ENCODE results near the gene TDRKH. TPM values are rescaled to one million over a fixed set of nuclear protein-coding genes. Genes with fewer than 3 reads are reported as not detected.

The TDRKH gene
- total and polyA plus RNA-seq, 2 donors (not counting 1 experiment from before 2014, with no cell fraction given) = 1.8 to 5.6 TPM

DNA sequence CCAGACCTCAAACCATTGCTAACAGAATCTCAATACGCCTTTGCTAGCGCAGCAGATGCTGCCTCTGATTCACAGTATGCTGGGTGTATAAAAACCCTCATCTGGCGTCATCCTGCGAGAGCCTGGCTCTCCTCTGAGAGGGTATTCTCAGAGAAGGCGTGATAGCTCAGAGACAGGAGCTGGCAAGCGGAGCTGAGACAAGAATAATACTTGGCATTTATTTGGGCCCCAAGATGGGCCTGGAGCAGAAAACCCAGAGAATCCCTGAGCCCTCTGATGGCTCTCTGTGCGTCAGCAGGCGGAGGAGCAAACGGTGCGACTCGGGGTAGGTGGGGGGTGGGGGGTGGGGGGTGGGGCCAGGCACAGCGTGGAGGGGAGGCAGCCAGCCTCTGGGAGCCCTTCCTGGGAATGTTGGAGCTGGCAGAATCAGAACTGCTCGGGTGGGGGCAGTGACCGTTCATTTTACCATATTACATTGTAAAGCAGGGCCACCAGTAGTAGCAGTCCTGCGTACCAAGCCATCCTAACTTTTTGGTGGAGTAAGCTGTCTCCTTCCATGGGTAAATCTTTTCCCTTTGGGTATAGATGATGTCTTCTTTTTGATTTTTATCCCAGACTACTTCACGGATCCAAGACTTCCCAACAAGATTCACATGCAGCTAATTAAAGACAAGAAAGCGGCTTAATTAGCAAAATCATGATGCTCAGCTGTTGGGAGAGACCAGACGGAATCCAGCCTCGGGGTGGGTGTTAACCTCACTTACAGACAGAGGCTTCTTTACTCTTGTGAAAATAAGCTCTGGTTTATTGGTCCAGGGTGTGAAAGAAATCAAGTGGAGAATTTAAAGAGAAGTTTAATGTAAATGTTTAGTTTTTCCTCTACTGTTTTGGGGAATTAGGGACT is 61.9 kb downstream of the TDRKH start:
- Histone ChIP-seq H3K4me3 (replicated peaks in 1 of 4; ENCODE audit: control extremely low read depth in 1 of 4, insufficient read depth in 1 of 4, low read depth in 3 of 4, low read length in 4 of 4) (peak overlapping the region in 1 of 4 experiments; percentile 12), H3K36me3 (ENCODE audit: control insufficient read depth, insufficient read depth, low read length) (no peaks in the 10 kb centered on the region), H3K27me3 (ENCODE audit: control insufficient read depth, insufficient read depth, low read length) (peaks cover 16% of the 10 kb centered on the region), H3K9ac (ENCODE audit: insufficient read depth, low read length) (no peak overlapping the region), H4K20me1 (ENCODE audit: control insufficient read depth, extremely low read depth, insufficient read depth, low read length) (no peaks in the 10 kb centered on the region), H3K4me2 (ENCODE audit: extremely low read depth, insufficient read depth, low read length) (peak overlapping the region; percentile 3), H2AFZ (ENCODE audit: low read length) (no peak overlapping the region), H3K4me1 (ENCODE audit: control insufficient read depth, extremely low read depth, insufficient read depth, low read length) (no peaks in the 10 kb centered on the region), H3K9me3 (ENCODE audit: control insufficient read depth, insufficient read depth, low read depth, low read length) (no peaks in the 10 kb centered on the region), H3K79me2 (ENCODE audit: control insufficient read depth, insufficient read depth, low read length) (no peaks in the 10 kb centered on the region), H3K27ac (ENCODE audit: insufficient read depth, low read length) (no peak overlapping the region)
- peak; percentile 54 to 71 for DNase-seq (ENCODE audit: low read depth in 2 of 2)
- no peak for TF ChIP-seq EZH2 (IDR thresholded peaks at IDR 0.05; ENCODE audit: low read length, missing control alignments)

DNA sequence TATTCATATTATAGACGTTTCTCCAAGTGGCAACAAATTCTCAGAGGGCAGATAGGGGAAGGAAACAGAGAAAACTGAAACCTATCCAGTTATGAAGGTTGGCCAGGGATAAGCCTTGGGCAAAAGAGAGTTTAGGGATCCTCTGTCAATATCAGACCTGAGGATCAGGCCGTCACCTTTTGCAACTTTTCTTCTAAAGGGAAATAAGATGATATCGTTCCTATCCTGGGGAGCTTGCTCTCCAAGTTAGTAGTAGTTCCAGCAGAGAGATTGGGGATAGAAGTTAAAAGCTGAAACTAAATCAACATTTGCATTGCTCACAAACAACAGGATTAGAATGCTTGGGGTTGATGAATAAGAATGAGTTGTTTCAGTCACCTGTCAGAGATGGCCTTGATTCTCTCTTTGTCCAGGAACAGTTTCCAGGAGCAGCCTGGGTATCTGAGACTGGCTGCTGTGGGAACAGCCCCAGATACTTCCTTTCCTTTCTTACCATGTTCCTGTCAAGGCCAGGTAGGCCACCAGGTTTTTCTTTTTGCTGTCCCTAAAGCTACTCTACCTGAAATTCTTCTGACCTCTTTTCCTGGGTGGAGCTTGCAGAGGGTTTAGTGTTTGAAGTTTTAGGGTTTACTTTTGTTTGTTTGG is 66.5 kb downstream of the TDRKH start:
- no peaks in the 10 kb centered on the region for H4K20me1 ChIP-seq (ENCODE audit: control insufficient read depth, extremely low read depth, insufficient read depth, low read length)
- no peak for DNase-seq (ENCODE audit: low read depth in 2 of 2)
- H3K4me1 ChIP-seq (ENCODE audit: control insufficient read depth, extremely low read depth, insufficient read depth, low read length) = no peaks in the 10 kb centered on the region
- H3K27me3 ChIP-seq (ENCODE audit: control insufficient read depth, insufficient read depth, low read length) = peaks cover 23% of the 10 kb centered on the region
- no peak overlapping the region for H3K4me3 ChIP-seq (replicated peaks in 1 of 4; ENCODE audit: control extremely low read depth in 1 of 4, insufficient read depth in 1 of 4, low read depth in 3 of 4, low read length in 4 of 4)
- TF ChIP-seq CTCF (conservative IDR thresholded peaks at IDR 0.05 in 1 of 2, IDR thresholded peaks at IDR 0.05 in 1 of 2; ENCODE audit: low read depth in 1 of 2, low read length in 2 of 2) = no peak
- peak; percentile 28 for TF ChIP-seq EZH2 (IDR thresholded peaks at IDR 0.05; ENCODE audit: low read length, missing control alignments)
- no peak overlapping the region for H2AFZ ChIP-seq (ENCODE audit: low read length)
- no peak overlapping the region for H3K4me2 ChIP-seq (ENCODE audit: extremely low read depth, insufficient read depth, low read length)
- no peaks in the 10 kb centered on the region for H3K9me3 ChIP-seq (ENCODE audit: control insufficient read depth, insufficient read depth, low read depth, low read length)
- no peak overlapping the region for H3K27ac ChIP-seq (ENCODE audit: insufficient read depth, low read length)
- H3K9ac ChIP-seq (ENCODE audit: insufficient read depth, low read length) = no peak overlapping the region
- no peaks in the 10 kb centered on the region for H3K79me2 ChIP-seq (ENCODE audit: control insufficient read depth, insufficient read depth, low read length)
- no peaks in the 10 kb centered on the region for H3K36me3 ChIP-seq (ENCODE audit: control insufficient read depth, insufficient read depth, low read length)

Other genes starting within 250 kb of the TDRKH start
- gene SNX27, start 178.4 kb downstream of the TDRKH start, total RNA-seq = 31.1 and 38.1 TPM in 2 replicates
- 24.4 and 29.5 TPM in 2 replicates for gene SNX27, start 178.4 kb downstream of the TDRKH start, polyA plus RNA-seq
- gene CELF3, start 73.7 kb downstream of the TDRKH start, total RNA-seq = not detected in 2 replicates
- gene CELF3, start 73.7 kb downstream of the TDRKH start, polyA plus RNA-seq = not detected in 2 replicates
- not detected in 2 replicates for gene RIIAD1, start 69.0 kb downstream of the TDRKH start, total RNA-seq
- gene RIIAD1, start 69.0 kb downstream of the TDRKH start, polyA plus RNA-seq = not detected in 2 replicates
- gene MRPL9, start 27.0 kb downstream of the TDRKH start, total RNA-seq = 86.5 and 91.4 TPM in 2 replicates
- gene MRPL9, start 27.0 kb downstream of the TDRKH start, polyA plus RNA-seq = 58.3 and 79.2 TPM in 2 replicates
- gene LINGO4, start 14.9 kb upstream of the TDRKH start, total RNA-seq = not detected in 2 replicates
- not detected in 2 replicates for gene LINGO4, start 14.9 kb upstream of the TDRKH start, polyA plus RNA-seq
- gene RORC, start 41.3 kb upstream of the TDRKH start, total RNA-seq = under 0.01 and 0.17 TPM in 2 replicates
- not detected in 2 replicates for gene RORC, start 41.3 kb upstream of the TDRKH start, polyA plus RNA-seq
- gene C2CD4D, start 49.3 kb upstream of the TDRKH start, total RNA-seq = not detected in 2 replicates
- not detected in 2 replicates for gene C2CD4D, start 49.3 kb upstream of the TDRKH start, polyA plus RNA-seq
- gene THEM5, start 63.2 kb upstream of the TDRKH start, total RNA-seq = not detected in 2 replicates
- not detected in 2 replicates for gene THEM5, start 63.2 kb upstream of the TDRKH start, polyA plus RNA-seq
- gene THEM4, start 119.0 kb upstream of the TDRKH start, total RNA-seq = 4.6 and 6.4 TPM in 2 replicates
- gene THEM4, start 119.0 kb upstream of the TDRKH start, polyA plus RNA-seq = 15.8 and 18.7 TPM in 2 replicates
- gene S100A10, start 203.4 kb upstream of the TDRKH start, total RNA-seq = 136 and 141 TPM in 2 replicates
- 599 and 750 TPM in 2 replicates for gene S100A10, start 203.4 kb upstream of the TDRKH start, polyA plus RNA-seq
- gene S100A11, start 246.5 kb upstream of the TDRKH start, total RNA-seq = 21.3 and 55.8 TPM in 2 replicates
- 1,144 and 1,638 TPM in 2 replicates for gene S100A11, start 246.5 kb upstream of the TDRKH start, polyA plus RNA-seq